Measurements from ENCODE around the gene DCANP1. TPM values are rescaled to one million over a fixed set of nuclear protein-coding genes. Genes with fewer than 3 reads are reported as not detected.
A peak's percentile ranks its signal among the peaks of the same experiment; 100 is the strongest.

DCANP1 gene
- total and polyA plus RNA-seq, 9 of the 15 experiments (the other 6 are each of a cell fraction or from before 2014, with no cell fraction given) = not detected

DNA sequence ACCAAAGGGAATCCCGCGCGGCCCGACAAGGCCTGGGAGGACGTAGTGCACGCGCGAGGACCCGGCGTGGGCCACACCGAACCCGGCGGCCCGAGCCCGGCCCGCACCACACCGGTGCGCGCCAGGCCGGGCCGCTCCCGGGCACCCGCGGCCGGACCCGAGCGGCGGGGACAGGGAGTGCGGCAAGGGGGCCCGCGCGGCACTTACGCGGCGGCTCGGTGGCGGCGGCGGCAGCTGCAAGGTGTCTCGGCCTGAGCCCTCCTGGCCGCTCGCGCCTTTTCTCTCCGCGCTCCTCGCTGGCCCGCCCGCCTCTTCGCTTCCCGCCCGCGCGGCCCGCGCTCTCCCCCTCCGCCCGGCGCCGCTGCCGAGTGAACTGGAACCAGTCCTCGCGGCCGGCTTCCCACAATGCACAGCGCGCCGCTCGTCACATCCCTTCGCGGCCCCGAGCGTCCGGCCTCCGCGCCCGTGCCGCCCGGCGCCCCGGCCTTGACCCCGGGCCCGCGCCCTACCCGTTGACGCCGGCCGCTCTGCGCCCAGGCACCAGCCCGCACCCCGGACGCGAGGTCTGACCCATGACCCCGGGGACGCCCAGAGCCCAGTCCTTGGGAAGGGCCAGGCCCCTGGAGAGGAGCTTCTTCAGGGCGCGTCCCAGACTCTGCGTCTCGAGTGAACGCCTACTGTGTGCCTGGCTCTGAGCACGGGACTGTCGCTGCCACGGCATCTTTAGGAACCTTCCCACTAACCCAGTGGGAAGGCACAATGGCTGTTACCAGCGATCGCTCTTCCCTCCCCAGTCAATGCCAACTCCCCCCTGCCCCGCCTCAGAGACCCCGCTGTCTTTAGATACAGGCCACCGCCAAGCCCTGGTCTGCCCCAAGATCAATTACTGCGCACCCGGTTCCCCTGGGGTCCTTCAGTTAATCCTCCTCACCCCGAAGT is 48.0 kb downstream of the DCANP1 start, which contains the start of gene MACROH2A1 (continued):
- TF ChIP-seq DMBX1 (CRISPR knock-in tag; IDR thresholded peaks at IDR 0.05; ENCODE audit: borderline replicate concordance) (peak; percentile 64; the same call in 1 of the 2 replicates), ILF3 (IDR thresholded peaks at IDR 0.05; ENCODE audit: borderline replicate concordance) (peak; percentile 90; the same call in 1 of the 2 replicates), ETV1 (tag; conservative IDR thresholded peaks at IDR 0.05; ENCODE audit: low read depth) (0 out of 2 replicates have a peak, but pooled peaks have one; percentile 13), ZNF143 (CRISPR knock-in tag; IDR thresholded peaks at IDR 0.05) (peak; percentile 82), RBFOX2 (IDR thresholded peaks at IDR 0.05; ENCODE audit: low read depth, low read length) (peak; percentile 95), PHTF2 (CRISPR knock-in tag; IDR thresholded peaks at IDR 0.05) (no peak), NR4A1 (CRISPR knock-in tag; IDR thresholded peaks at IDR 0.05) (no peak), NR4A1 (tag; IDR thresholded peaks at IDR 0.05) (peak; percentile 84)
- TF ChIP-seq, protein P1, sequence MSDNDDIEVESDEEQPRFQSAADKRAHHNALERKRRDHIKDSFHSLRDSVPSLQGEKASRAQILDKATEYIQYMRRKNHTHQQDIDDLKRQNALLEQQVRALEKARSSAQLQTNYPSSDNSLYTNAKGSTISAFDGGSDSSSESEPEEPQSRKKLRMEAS (CRISPR knock-in tag; IDR thresholded peaks at IDR 0.05) = 0 out of 2 replicates have a peak, but pooled peaks have one; percentile 21
- TF ChIP-seq, protein P2, sequence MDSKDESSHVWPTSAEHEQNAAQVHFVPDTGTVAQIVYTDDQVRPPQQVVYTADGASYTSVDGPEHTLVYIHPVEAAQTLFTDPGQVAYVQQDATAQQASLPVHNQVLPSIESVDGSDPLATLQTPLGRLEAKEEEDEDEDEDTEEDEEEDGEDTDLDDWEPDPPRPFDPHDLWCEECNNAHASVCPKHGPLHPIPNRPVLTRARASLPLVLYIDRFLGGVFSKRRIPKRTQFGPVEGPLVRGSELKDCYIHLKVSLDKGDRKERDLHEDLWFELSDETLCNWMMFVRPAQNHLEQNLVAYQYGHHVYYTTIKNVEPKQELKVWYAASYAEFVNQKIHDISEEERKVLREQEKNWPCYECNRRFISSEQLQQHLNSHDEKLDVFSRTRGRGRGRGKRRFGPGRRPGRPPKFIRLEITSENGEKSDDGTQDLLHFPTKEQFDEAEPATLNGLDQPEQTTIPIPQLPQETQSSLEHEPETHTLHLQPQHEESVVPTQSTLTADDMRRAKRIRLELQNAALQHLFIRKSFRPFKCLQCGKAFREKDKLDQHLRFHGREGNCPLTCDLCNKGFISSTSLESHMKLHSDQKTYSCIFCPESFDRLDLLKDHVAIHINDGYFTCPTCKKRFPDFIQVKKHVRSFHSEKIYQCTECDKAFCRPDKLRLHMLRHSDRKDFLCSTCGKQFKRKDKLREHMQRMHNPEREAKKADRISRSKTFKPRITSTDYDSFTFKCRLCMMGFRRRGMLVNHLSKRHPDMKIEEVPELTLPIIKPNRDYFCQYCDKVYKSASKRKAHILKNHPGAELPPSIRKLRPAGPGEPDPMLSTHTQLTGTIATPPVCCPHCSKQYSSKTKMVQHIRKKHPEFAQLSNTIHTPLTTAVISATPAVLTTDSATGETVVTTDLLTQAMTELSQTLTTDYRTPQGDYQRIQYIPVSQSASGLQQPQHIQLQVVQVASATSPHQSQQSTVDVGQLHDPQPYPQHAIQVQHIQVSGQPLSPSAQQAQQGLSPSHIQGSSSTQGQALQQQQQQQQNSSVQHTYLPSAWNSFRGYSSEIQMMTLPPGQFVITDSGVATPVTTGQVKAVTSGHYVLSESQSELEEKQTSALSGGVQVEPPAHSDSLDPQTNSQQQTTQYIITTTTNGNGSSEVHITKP (IDR thresholded peaks at IDR 0.05; ENCODE audit: partially characterized antibody) = no peak
- TF ChIP-seq, protein P3, sequence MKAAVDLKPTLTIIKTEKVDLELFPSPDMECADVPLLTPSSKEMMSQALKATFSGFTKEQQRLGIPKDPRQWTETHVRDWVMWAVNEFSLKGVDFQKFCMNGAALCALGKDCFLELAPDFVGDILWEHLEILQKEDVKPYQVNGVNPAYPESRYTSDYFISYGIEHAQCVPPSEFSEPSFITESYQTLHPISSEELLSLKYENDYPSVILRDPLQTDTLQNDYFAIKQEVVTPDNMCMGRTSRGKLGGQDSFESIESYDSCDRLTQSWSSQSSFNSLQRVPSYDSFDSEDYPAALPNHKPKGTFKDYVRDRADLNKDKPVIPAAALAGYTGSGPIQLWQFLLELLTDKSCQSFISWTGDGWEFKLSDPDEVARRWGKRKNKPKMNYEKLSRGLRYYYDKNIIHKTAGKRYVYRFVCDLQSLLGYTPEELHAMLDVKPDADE (conservative IDR thresholded peaks at IDR 0.05; ENCODE audit: control insufficient read depth, low read depth, low read length) = 0 out of 2 replicates have a peak, but pooled peaks have one; percentile 33
- TF ChIP-seq, protein P4, sequence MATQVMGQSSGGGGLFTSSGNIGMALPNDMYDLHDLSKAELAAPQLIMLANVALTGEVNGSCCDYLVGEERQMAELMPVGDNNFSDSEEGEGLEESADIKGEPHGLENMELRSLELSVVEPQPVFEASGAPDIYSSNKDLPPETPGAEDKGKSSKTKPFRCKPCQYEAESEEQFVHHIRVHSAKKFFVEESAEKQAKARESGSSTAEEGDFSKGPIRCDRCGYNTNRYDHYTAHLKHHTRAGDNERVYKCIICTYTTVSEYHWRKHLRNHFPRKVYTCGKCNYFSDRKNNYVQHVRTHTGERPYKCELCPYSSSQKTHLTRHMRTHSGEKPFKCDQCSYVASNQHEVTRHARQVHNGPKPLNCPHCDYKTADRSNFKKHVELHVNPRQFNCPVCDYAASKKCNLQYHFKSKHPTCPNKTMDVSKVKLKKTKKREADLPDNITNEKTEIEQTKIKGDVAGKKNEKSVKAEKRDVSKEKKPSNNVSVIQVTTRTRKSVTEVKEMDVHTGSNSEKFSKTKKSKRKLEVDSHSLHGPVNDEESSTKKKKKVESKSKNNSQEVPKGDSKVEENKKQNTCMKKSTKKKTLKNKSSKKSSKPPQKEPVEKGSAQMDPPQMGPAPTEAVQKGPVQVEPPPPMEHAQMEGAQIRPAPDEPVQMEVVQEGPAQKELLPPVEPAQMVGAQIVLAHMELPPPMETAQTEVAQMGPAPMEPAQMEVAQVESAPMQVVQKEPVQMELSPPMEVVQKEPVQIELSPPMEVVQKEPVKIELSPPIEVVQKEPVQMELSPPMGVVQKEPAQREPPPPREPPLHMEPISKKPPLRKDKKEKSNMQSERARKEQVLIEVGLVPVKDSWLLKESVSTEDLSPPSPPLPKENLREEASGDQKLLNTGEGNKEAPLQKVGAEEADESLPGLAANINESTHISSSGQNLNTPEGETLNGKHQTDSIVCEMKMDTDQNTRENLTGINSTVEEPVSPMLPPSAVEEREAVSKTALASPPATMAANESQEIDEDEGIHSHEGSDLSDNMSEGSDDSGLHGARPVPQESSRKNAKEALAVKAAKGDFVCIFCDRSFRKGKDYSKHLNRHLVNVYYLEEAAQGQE (IDR thresholded peaks at IDR 0.05; ENCODE audit: borderline replicate concordance) = peak; percentile 65
- TF ChIP-seq, protein P4 (CRISPR knock-in tag; IDR thresholded peaks at IDR 0.05; ENCODE audit: low read depth) = no peak
